GM12801 (cell line): Measurements from ENCODE around the gene ZDHHC9.

ENCODE experiments used
- TF ChIP-seq, protein P1 (sequence below): IDR thresholded peaks from one replicate; pipeline ENCODE4 v1.5.1; 2011; ENCODE audit warnings: control low read depth; ENCODE audit not compliant: insufficient read length; ENCODE audit errors: extremely low read depth

Gene ZDHHC9

DNA sequence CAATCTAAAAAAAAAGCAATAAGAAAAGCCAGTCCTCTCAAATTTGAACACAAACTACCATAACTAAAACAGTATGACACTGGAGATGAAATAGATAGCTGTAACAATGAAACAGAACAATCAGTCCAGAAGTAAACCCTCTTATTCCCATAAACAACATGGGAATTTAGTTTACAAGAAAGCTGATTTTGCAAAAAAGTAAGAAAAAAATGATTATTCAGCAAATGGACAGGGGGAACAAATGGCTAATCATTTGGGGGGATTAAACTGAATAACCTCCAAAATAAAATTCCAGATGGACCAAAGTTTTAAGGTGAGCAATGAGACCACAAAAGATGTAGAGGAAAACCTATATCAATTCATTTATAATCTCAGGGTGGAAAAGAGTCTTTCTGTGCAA is 80.0 kb downstream of the ZDHHC9 start:
- TF ChIP-seq, protein P1, sequence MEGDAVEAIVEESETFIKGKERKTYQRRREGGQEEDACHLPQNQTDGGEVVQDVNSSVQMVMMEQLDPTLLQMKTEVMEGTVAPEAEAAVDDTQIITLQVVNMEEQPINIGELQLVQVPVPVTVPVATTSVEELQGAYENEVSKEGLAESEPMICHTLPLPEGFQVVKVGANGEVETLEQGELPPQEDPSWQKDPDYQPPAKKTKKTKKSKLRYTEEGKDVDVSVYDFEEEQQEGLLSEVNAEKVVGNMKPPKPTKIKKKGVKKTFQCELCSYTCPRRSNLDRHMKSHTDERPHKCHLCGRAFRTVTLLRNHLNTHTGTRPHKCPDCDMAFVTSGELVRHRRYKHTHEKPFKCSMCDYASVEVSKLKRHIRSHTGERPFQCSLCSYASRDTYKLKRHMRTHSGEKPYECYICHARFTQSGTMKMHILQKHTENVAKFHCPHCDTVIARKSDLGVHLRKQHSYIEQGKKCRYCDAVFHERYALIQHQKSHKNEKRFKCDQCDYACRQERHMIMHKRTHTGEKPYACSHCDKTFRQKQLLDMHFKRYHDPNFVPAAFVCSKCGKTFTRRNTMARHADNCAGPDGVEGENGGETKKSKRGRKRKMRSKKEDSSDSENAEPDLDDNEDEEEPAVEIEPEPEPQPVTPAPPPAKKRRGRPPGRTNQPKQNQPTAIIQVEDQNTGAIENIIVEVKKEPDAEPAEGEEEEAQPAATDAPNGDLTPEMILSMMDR = no peak

DNA sequence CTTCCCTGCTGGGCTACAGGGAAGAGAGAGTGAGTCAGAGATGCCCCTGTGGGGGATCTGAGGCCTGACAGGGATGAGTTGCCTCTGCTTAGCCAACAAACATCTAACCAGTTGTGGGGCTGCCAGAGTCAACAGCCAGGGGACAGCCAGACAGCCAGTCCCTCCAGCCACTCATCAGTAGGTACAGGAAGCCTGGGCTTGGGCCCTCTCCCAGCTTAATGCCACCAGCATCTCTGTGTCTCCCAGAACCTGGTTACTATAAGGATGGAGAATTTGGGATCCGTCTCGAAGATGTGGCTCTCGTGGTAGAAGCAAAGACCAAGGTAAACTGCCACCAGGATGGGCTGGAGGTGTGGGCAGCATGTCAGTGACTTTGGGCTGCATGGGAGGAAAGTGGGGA is 81.2 kb downstream of the ZDHHC9 start:
- TF ChIP-seq, protein P1 = no peak

DNA sequence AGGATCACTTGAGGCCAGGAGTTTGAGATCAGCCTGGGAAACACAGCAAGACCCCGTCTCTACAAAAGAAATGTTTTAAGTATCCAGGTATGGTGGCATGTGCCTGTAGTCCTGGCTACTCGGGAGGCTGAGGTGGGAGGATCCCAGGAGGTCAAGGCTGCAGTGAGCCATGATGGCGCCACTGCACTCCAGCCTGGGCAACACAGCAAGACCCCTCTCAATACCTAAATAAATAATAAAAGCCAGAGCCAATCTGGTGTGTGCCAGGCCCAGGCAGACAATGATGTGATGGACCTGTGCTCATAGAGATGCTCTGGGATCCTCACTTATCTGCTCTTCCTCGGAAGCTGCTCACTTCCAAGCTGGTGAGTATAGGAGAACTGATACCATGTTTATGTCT is 82.1 kb downstream of the ZDHHC9 start:
- TF ChIP-seq, protein P1 = no peak

DNA sequence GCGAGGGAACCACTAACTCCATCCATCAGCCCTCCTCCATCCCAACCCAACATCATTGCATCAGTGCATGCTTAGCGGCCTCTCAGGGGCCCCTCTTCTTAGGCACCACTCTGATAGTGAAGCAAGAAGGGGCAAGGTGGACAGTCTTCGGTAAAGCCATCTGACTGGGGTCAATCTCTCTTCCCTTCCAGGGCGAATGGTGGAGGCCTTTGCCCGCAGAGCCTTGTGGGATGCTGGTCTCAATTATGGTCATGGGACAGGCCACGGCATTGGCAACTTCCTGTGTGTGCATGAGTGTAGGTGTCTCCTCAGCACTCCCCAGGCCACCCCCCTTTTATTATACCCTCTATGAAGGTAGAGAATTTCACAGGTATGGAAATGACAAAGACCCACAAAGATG is 82.7 kb downstream of the ZDHHC9 start:
- TF ChIP-seq, protein P1 = no peak

- TF ChIP-seq, protein P1 = no peak
Observed at GRCh38 chrX:129760155-129760554, 83.5 kb downstream of the ZDHHC9 start.

DNA sequence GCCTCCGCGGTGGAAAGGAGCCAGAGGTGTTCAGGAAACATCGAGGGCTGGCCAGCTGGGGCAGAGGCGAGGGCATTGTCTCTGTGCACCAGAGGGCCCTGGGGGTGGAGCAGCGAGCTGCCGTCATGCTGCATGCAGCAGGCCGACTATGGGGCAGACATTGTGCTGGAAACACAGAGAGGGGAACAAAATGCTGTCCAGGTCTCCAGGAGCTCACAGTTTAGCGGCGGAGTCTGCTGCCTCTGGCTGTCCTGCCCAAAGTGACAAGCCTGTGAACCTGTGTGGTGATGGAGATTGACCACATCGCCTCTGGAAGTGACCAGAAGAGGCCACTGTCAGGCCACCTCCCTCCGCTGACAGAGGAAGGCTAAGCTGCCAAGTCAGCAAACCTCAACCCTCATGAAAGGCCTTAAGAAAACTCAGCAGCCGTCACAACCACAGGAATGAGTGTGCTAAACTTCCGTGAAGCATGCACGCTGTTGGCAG is 84.1 kb downstream of the ZDHHC9 start:
- TF ChIP-seq, protein P1 = no peak

GRCh38 chrX:129755779-129756650 is 87.7 kb downstream of the ZDHHC9 start:
- TF ChIP-seq, protein P1 = no peak
